Lower leg skin (tissue), 3 donors: ENCODE results near the gene PLCB1.

Experiments
- CTCF ChIP-seq, 3 donors: fragments of 450-650 bp; IDR thresholded peaks; one replicate each; pipeline ENCODE4 v1.5.1; 2016; ENCODE audit warnings: antibody characterized with exemption in 3 of 3, mild to moderate bottlenecking in 3 of 3, moderate library complexity in 2 of 3
- POLR2A ChIP-seq, 2 donors: fragments of 450-650 bp; IDR thresholded peaks; one replicate each; pipeline ENCODE4 v1.6.1; 2016 to 2017; ENCODE audit warnings: antibody characterized with exemption in 2 of 2, mild to moderate bottlenecking in 1 of 2, moderate library complexity in 1 of 2

GRCh38 chr20:8213270-8213669, 81.2 kb downstream of the PLCB1 start:
- TF ChIP-seq CTCF (IDR thresholded peaks at IDR 0.05) = no peak
- TF ChIP-seq POLR2A (IDR thresholded peaks at IDR 0.05) = no peak
